Activated CD4-positive, alpha-beta T cell treated with anti-CD3 and anti-CD28 coated beads, Interleukin-2, amount 50 U/mL, for 1 hour (primary cell): ENCODE measurements around the gene ZNF398.

ENCODE experiments used
- DNase-seq: peaks from one replicate; pipeline ENCODE4 v3.0.0-alpha.2; 2020

The ZNF398 gene

GRCh38 chr7:149150981-149151380 lies 3.7 kb downstream of the ZNF398 start:
- DNase-seq: no peak

GRCh38 chr7:149153346-149153745 lies 6.1 kb downstream of the ZNF398 start:
- no peak for DNase-seq

GRCh38 chr7:149154056-149154455 lies 6.8 kb downstream of the ZNF398 start:
- no peak for DNase-seq

- DNase-seq: no peak
Observed at GRCh38 chr7:149156898-149157297, 9.6 kb downstream of the ZNF398 start.

GRCh38 chr7:149161241-149161848 lies 14.1 kb downstream of the ZNF398 start:
- DNase-seq: no peak

GRCh38 chr7:149166142-149166541 lies 18.9 kb downstream of the ZNF398 start:
- no peak for DNase-seq

- no peak for DNase-seq
Observed at GRCh38 chr7:149166630-149167352, 19.5 kb downstream of the ZNF398 start.

- DNase-seq: no peak
Observed at GRCh38 chr7:149171892-149172533, 24.8 kb downstream of the ZNF398 start.

- no peak for DNase-seq
Observed at GRCh38 chr7:149172534-149172920, 25.3 kb downstream of the ZNF398 start.

- no peak for DNase-seq
Observed at GRCh38 chr7:149175150-149175549, 27.9 kb downstream of the ZNF398 start.

GRCh38 chr7:149179241-149179640 lies 32.0 kb downstream of the ZNF398 start:
- DNase-seq: no peak

GRCh38 chr7:149180722-149181449 lies 33.6 kb downstream of the ZNF398 start:
- DNase-seq: no peak

GRCh38 chr7:149181450-149181790 lies 34.2 kb downstream of the ZNF398 start:
- DNase-seq: no peak

- no peak for DNase-seq
Observed at GRCh38 chr7:149184274-149184673, 37.0 kb downstream of the ZNF398 start.

GRCh38 chr7:149188213-149188612 lies 41.0 kb downstream of the ZNF398 start:
- DNase-seq: no peak

GRCh38 chr7:149188637-149189259 lies 41.5 kb downstream of the ZNF398 start:
- DNase-seq: no peak

GRCh38 chr7:149191851-149192250 lies 44.6 kb downstream of the ZNF398 start:
- no peak for DNase-seq

- DNase-seq: no peak
Observed at GRCh38 chr7:149194799-149195179, 47.5 kb downstream of the ZNF398 start.

GRCh38 chr7:149195180-149196150 lies 48.2 kb downstream of the ZNF398 start, which contains the start of gene ZNF282:
Gene ZNF282, plus strand, starts transcription at chr7:149195546. Its CDS starts 44 bp downstream, at chr7:149195590.
- peak; percentile 60 for DNase-seq

GRCh38 chr7:149196151-149196704 lies 49.0 kb downstream of the ZNF398 start:
- DNase-seq: no peak

GRCh38 chr7:149196705-149197171 lies 49.5 kb downstream of the ZNF398 start:
- DNase-seq: no peak
